ENCODE results near the gene TRDN.

GRCh38 chr6:123616016-123616415, 20.7 kb downstream of the TRDN start:
- no peak for TF ChIP-seq POLR2A (IDR thresholded peaks at IDR 0.05)
- TF ChIP-seq CTCF (IDR thresholded peaks at IDR 0.05): no peak
